Type B pancreatic cell (in vitro differentiated cells): ENCODE results near the gene ZCCHC8. TPM values are rescaled to one million over a fixed set of nuclear protein-coding genes. Genes with fewer than 3 reads are reported as not detected.
"Not testable (repeated sequence)": the region's sequence is repeated elsewhere in the genome, so short reads cannot be mapped to it uniquely, and the experiment has no call there.

Source experiments
- DNase-seq: peaks from one replicate; pipeline ENCODE4 v3.0.0; 2021; ENCODE audit warnings: mixed read lengths; ENCODE audit not compliant: unreplicated experiment; ENCODE audit errors: extremely low spot score
- H3K27ac Mint-ChIP-seq: 2 replicates; pipeline ENCODE4 v1.8.0; 2021; ENCODE audit warnings: mild to moderate bottlenecking, mixed read lengths
- H3K27me3 Mint-ChIP-seq: 2 replicates; pipeline ENCODE4 v1.8.0; 2021; ENCODE audit warnings: mixed read lengths
- H3K36me3 Mint-ChIP-seq: 2 replicates; pipeline ENCODE4 v1.8.0; 2021; ENCODE audit warnings: mixed read lengths
- H3K4me1 Mint-ChIP-seq: one replicate; pipeline ENCODE4 v1.8.0; 2021; ENCODE audit warnings: mixed read lengths; ENCODE audit not compliant: unreplicated experiment
- H3K4me3 Mint-ChIP-seq: 2 replicates; pipeline ENCODE4 v1.8.0; 2021; ENCODE audit warnings: mild to moderate bottlenecking, mixed read lengths
- H3K9me3 Mint-ChIP-seq: 2 replicates; pipeline ENCODE4 v1.8.0; 2021; ENCODE audit warnings: mixed read lengths
- total RNA-seq: library from RNA; stranded (reverse); gene quantifications from 2 replicates; pipeline ENCODE4 v1.2.1, GENCODE V29; 2021; ENCODE audit warnings: low replicate concordance
- TF ChIP-seq, protein P1 (sequence below): fragments of 200-600 bp; sonication (generic); conservative IDR thresholded peaks from 2 replicates; pipeline ENCODE4 v1.5.0; 2021; ENCODE audit warnings: antibody characterized with exemption, mild to moderate bottlenecking

Gene ZCCHC8
- total RNA-seq, 1 donor from 2014 or later = 30.4 TPM

DNA sequence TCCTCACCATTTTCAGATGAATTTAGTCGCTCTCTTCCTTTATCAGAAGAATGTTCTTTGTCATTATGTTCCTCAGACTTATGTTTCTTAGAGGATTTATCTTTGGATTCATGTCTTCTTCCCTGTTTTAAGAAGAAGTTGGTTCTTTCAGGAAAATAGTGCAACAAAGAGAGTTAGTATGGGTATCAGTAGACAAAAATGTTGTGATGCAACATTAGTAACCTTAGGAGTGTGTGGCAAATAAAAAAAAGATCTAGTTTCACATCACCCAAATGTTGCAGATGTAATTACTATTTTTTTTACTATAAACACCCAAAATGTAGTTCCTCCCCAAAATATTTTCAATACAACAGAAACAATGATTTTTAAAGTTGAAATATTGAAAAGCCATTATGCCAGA, 18.2 kb upstream of the ZCCHC8 start:
- peaks cover 14% of the 10 kb centered on the region for H3K4me1 Mint-ChIP-seq
- TF ChIP-seq, protein P1, sequence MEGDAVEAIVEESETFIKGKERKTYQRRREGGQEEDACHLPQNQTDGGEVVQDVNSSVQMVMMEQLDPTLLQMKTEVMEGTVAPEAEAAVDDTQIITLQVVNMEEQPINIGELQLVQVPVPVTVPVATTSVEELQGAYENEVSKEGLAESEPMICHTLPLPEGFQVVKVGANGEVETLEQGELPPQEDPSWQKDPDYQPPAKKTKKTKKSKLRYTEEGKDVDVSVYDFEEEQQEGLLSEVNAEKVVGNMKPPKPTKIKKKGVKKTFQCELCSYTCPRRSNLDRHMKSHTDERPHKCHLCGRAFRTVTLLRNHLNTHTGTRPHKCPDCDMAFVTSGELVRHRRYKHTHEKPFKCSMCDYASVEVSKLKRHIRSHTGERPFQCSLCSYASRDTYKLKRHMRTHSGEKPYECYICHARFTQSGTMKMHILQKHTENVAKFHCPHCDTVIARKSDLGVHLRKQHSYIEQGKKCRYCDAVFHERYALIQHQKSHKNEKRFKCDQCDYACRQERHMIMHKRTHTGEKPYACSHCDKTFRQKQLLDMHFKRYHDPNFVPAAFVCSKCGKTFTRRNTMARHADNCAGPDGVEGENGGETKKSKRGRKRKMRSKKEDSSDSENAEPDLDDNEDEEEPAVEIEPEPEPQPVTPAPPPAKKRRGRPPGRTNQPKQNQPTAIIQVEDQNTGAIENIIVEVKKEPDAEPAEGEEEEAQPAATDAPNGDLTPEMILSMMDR = no peak
- H3K27ac Mint-ChIP-seq = peak overlapping the region; percentile 68
- no peak overlapping the region for H3K4me3 Mint-ChIP-seq
- no peaks in the 10 kb centered on the region for H3K9me3 Mint-ChIP-seq
- peaks cover 52% of the 10 kb centered on the region for H3K36me3 Mint-ChIP-seq
- H3K27me3 Mint-ChIP-seq = no peaks in the 10 kb centered on the region
- DNase-seq = no peak

DNA sequence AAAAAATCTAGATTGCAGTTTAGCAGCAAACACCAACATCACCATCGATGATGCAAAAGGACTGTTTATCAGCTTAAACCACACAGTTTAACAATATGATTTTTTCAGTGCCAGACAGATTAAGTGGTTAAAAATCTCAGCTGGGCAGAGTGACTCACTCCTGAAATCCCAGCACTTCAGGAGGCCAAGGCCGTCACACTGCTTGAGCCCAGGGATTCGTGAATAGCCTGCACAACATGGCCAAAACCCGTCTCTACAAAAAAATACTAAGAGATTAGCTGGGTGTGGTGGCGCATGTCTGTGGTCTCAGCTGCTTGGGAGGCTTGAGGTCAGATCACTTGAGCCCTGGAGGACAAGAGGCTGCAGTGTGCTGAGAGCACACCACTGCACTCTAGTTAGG, 17.1 kb upstream of the ZCCHC8 start:
- H3K36me3 Mint-ChIP-seq = peaks cover 51% of the 10 kb centered on the region
- H3K27ac Mint-ChIP-seq = no peak overlapping the region

DNA sequence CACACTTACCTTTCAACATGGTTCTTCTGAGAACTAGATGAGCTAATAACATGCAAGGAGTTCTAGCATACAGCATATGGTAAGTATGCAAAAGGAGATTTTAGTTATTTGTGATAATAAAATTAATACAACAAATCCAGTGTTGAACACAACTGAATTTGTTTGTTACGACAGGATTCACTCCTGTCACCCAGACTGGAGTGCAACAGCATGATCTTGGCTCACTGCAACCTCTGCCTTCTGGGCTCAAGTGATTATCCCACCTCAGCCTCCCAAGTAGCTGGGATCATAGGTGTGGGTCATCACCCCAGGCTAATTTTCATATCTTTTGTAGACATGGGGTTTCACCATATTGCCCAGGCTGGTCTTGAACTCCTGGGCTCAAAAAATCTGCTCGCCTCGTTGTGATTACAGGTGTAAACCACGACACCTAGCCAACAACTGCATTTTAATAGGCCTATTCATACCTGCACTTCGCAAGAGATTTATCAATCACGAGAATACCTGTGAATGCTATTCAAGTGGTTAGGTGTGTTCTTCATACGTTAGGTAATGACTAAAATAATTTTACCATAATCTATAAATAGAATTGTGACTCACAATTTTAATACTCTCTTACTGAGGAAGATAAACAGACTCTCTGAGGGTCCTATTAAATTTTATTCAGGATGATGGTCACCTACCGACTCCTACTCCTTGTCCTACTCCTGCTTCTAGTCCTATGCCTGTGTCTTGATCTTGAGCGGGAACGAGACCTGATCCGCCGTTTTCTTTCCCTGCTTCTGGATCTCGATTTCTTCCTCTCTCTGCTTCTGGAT, 16.0 kb upstream of the ZCCHC8 start:
- H3K36me3 Mint-ChIP-seq = peaks cover 52% of the 10 kb centered on the region
- no peaks in the 10 kb centered on the region for H3K4me1 Mint-ChIP-seq
- H3K9me3 Mint-ChIP-seq = no peaks in the 10 kb centered on the region
- no peaks in the 10 kb centered on the region for H3K27me3 Mint-ChIP-seq
- TF ChIP-seq, protein P1 = no peak
- no peak overlapping the region for H3K27ac Mint-ChIP-seq
- no peak for DNase-seq
- no peak overlapping the region for H3K4me3 Mint-ChIP-seq

More for the DNA sequence above, 17.1 kb upstream of the ZCCHC8 start:
- no peak for DNase-seq
- Mint-ChIP-seq H3K4me1 (peaks cover 5% of the 10 kb centered on the region), H3K4me3 (no peak overlapping the region), H3K9me3 (no peaks in the 10 kb centered on the region), H3K27me3 (no peaks in the 10 kb centered on the region)
- TF ChIP-seq, protein P1 = no peak

DNA sequence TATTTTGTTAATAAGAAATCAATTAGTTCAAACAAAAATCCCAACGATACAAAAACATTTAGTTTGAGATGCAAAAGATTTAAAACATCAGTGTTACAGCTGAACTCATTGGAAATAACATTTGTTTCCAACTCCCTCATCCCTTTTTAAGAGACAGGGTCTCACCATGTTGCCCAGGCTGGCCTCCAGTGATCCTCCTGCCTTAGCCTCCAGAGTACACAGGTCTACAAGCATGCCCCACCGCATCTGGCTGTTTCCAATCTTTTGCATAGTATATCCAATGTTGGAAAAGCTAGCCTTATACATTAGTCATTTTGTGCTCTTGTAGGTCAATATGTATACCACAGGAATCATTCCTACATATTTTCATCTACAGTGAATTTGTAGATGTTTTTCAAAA, 14.5 kb upstream of the ZCCHC8 start:
- Mint-ChIP-seq H3K9me3 (no peaks in the 10 kb centered on the region), H3K27ac (peak overlapping the region; percentile 32), H3K27me3 (no peaks in the 10 kb centered on the region), H3K36me3 (peaks cover 50% of the 10 kb centered on the region), H3K4me3 (no peak overlapping the region), H3K4me1 (no peaks in the 10 kb centered on the region)
- TF ChIP-seq, protein P1 = no peak
- DNase-seq = no peak

DNA sequence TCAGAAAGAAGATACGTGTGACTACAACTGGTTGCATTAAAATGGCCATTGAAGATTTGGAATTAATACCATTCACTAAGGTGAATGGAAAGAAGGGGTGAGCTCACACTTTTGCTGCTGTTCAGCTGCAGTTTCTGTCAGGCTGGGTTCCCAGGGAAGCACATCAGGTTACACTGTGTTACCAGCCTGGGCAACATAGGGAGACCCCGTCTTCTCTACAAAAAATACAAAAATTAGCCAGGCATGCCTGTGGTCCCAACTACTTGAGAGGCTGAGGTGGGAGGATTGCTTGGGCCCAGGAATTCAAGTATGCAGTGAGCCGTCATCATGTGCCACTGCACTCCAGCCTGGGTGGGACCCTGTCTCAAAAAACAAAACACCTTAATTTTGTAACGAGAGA, 12.9 kb upstream of the ZCCHC8 start:
- Mint-ChIP-seq H3K27me3 (no peaks in the 10 kb centered on the region), H3K4me3 (no peak overlapping the region), H3K27ac (peak overlapping the region; percentile 53), H3K36me3 (peaks cover 42% of the 10 kb centered on the region), H3K4me1 (no peaks in the 10 kb centered on the region), H3K9me3 (no peaks in the 10 kb centered on the region)
- TF ChIP-seq, protein P1 = no peak
- DNase-seq = no peak

DNA sequence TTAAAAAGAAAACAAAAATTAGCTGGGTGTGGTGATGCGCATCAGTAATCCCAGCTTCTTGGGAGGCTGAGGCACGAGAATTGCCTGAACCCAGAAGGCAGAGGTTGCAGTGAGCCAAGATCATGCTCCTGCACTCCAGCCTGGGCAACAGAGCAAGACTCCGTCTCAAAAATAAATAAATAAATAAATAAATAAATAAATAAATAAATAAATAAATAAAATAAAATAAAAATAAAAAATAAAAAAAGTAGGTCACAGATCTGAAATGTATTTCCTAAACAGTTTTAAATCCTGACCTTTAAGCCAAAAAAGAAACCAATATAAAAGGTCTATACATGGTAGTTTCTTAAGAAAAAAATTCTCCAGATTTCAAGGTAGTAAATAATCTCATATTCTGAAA, 12.3 kb upstream of the ZCCHC8 start:
- H3K4me3 Mint-ChIP-seq, H3K4me1 Mint-ChIP-seq, H3K27me3 Mint-ChIP-seq, H3K9me3 Mint-ChIP-seq, H3K27ac Mint-ChIP-seq, DNase-seq: not testable (repeated sequence)
- H3K36me3 Mint-ChIP-seq = peaks cover 43% of the 10 kb centered on the region
